Measurements from ENCODE around the gene HABP2. TPM values are rescaled to one million over a fixed set of nuclear protein-coding genes. Genes with fewer than 3 reads are reported as not detected.

HABP2 gene
- total RNA-seq, 1 donor from 2014 or later, result 0.77 TPM

DNA sequence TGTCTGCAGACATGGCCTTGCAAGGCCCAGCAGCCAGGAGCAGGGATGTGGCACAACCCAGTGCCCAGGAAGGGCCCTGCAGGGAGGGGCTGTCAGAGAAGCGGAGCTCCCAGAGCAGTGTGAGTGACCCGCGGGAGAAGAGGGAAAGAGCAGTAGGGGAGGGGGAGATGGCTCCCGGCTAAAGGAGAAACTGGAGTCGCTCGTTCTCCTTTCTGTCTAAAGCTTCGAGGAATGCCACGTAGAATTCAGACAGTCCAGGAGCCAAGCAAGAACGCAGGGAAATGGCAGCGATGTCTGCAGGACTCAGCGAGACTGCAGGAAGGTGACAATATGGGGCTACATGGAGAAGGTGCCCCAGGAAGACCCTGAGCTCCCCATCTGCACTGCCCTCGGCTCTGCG, 22.4 kb upstream of the HABP2 start:
- Histone ChIP-seq H3K4me1 (no peaks in the 10 kb centered on the region), H3K27ac (no peak overlapping the region), H3K9me3 (no peaks in the 10 kb centered on the region), H3K4me3 (no peak overlapping the region), H3K27me3 (ENCODE audit: low read depth) (no peaks in the 10 kb centered on the region), H3K36me3 (no peaks in the 10 kb centered on the region)
- intact Hi-C loops (cut with DNase I), result no loop called here
- ATAC-seq, result no peak
- no peak for DNase-seq
- TF ChIP-seq, protein P1, sequence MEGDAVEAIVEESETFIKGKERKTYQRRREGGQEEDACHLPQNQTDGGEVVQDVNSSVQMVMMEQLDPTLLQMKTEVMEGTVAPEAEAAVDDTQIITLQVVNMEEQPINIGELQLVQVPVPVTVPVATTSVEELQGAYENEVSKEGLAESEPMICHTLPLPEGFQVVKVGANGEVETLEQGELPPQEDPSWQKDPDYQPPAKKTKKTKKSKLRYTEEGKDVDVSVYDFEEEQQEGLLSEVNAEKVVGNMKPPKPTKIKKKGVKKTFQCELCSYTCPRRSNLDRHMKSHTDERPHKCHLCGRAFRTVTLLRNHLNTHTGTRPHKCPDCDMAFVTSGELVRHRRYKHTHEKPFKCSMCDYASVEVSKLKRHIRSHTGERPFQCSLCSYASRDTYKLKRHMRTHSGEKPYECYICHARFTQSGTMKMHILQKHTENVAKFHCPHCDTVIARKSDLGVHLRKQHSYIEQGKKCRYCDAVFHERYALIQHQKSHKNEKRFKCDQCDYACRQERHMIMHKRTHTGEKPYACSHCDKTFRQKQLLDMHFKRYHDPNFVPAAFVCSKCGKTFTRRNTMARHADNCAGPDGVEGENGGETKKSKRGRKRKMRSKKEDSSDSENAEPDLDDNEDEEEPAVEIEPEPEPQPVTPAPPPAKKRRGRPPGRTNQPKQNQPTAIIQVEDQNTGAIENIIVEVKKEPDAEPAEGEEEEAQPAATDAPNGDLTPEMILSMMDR (IDR thresholded peaks at IDR 0.05), result no peak

DNA sequence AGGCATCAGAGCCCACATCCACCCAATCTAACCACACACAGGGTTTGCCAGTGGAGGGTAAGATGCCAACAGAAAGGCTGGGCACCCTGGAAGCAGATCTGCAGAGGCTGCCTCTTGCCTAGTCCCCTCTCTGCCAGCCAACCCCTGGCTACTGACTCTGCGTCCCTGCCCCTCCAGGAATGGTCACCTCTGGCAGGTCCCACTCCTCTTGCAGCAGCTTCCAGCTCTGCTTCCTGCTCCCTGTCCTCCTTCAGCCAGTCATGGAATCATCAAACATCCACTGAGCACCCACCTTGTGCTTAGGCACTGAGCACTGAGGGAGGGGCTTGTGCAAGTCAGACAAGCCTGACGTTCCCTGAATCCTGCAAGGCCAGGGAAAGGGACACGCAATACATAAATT, 20.1 kb upstream of the HABP2 start:
- no peaks in the 10 kb centered on the region for H3K27me3 ChIP-seq (ENCODE audit: low read depth)
- no peaks in the 10 kb centered on the region for H3K4me1 ChIP-seq
- no peak overlapping the region for H3K27ac ChIP-seq
- no peak for ATAC-seq
- TF ChIP-seq, protein P1 (IDR thresholded peaks at IDR 0.05), result no peak
- intact Hi-C loops (cut with DNase I), result no loop called here
- no peak overlapping the region for H3K4me3 ChIP-seq
- no peaks in the 10 kb centered on the region for H3K9me3 ChIP-seq
- no peaks in the 10 kb centered on the region for H3K36me3 ChIP-seq
- DNase-seq, result no peak

DNA sequence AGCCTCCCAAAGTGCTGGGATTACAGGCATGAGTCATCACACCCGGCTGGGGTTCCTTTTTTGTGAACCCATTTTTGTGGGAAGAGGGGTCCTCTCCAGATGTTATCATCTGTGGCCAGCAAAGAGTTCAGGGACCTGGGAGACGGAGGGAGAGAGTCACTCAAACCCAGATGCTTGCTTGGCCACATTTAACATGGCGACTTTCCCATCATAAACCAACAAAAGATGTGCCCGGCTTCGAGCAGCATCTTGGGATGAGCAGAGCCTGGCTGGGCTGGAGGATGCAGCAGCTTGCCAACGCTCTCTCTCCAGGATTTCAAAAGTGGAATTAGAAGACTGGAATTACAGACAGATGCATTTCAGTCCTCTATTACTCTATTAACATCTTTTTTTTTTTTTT, 19.1 kb upstream of the HABP2 start:
- H3K27me3 ChIP-seq (ENCODE audit: low read depth), result no peaks in the 10 kb centered on the region
- no peaks in the 10 kb centered on the region for H3K9me3 ChIP-seq
- no peaks in the 10 kb centered on the region for H3K36me3 ChIP-seq
- no peaks in the 10 kb centered on the region for H3K4me1 ChIP-seq
- H3K4me3 ChIP-seq, result no peak overlapping the region
- DNase-seq (no peak), ATAC-seq (no peak)
- intact Hi-C loops (cut with DNase I), result no loop called here
- no peak overlapping the region for H3K27ac ChIP-seq
- TF ChIP-seq, protein P1 (IDR thresholded peaks at IDR 0.05), result no peak

DNA sequence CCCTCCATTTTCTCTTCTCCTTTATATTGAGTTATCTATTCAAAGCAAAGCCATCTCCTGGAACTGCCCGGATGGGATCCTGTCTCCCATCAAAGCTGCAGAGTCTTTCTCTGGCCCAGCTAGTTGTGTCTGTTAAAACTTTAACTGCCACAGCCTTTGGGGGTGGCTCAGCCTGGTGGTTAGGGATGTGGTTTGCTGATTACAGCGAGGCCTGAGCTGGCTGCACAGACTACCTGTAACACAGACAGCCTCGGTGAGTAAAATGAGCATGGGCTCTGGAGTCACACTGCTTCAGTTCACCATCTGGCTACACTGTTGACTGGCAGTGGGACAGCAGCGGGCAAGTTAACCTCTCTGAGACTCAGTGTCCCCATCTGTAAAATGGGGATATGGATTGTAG, 18.4 kb upstream of the HABP2 start:
- intact Hi-C loops (cut with DNase I), result no loop called here
- Histone ChIP-seq H3K27ac (no peak overlapping the region), H3K36me3 (no peaks in the 10 kb centered on the region), H3K4me1 (no peaks in the 10 kb centered on the region), H3K27me3 (ENCODE audit: low read depth) (no peaks in the 10 kb centered on the region), H3K4me3 (no peak overlapping the region), H3K9me3 (no peaks in the 10 kb centered on the region)
- DNase-seq (no peak), ATAC-seq (no peak)
- TF ChIP-seq, protein P1 (IDR thresholded peaks at IDR 0.05), result no peak

DNA sequence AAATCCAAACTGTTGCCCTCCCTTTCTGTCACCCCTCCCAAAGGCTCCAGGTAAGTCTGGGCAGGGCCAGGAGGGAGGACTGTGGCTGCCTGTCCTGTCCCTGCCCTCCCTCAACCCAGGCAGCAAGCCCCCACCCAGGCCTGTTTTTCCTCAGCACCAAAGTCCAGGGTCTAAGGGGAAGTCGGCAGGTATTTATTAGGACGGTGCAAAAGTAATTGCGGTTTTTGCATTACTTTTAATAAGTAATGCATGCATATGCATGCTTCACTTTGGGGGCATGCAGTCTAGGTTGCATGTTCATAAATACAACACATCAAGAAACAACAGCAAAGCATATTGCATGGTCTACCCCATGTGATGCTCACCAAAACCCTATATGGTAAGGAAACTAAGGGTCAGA, 15.2 kb upstream of the HABP2 start:
- DNase-seq, result no peak
- ATAC-seq, result no peak

More for the DNA sequence above, 15.2 kb upstream of the HABP2 start:
- no peaks in the 10 kb centered on the region for H3K36me3 ChIP-seq
- intact Hi-C loops (cut with DNase I), result no loop called here
- no peak overlapping the region for H3K27ac ChIP-seq
- TF ChIP-seq, protein P1 (IDR thresholded peaks at IDR 0.05), result no peak
- H3K27me3 ChIP-seq (ENCODE audit: low read depth), result no peaks in the 10 kb centered on the region
- no peak overlapping the region for H3K4me3 ChIP-seq
- H3K9me3 ChIP-seq, result no peaks in the 10 kb centered on the region
- H3K4me1 ChIP-seq, result no peaks in the 10 kb centered on the region
